Measurements from ENCODE around the gene SLC7A9.

DNA sequence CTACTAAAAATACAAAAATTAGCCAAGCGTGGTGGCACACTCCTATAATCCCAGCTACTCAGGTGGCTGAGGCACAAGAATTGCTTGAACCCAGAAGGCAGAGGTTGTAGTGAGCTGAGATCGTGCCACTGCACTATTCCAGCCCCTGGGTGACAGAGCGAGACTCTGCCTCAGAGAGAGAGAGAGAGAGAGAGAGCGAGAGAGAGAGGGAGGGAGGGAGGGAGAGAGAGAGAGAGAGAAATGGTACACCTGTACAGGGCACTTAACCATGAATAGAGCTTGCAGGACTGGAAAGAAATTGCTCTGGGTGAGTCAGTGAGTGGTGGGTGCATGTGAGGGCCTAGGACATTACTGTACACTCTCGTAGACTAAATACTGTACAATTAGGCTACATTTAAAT lies 40.5 kb upstream of the SLC7A9 start:
- TF ChIP-seq, protein P1, sequence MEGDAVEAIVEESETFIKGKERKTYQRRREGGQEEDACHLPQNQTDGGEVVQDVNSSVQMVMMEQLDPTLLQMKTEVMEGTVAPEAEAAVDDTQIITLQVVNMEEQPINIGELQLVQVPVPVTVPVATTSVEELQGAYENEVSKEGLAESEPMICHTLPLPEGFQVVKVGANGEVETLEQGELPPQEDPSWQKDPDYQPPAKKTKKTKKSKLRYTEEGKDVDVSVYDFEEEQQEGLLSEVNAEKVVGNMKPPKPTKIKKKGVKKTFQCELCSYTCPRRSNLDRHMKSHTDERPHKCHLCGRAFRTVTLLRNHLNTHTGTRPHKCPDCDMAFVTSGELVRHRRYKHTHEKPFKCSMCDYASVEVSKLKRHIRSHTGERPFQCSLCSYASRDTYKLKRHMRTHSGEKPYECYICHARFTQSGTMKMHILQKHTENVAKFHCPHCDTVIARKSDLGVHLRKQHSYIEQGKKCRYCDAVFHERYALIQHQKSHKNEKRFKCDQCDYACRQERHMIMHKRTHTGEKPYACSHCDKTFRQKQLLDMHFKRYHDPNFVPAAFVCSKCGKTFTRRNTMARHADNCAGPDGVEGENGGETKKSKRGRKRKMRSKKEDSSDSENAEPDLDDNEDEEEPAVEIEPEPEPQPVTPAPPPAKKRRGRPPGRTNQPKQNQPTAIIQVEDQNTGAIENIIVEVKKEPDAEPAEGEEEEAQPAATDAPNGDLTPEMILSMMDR (conservative IDR thresholded peaks at IDR 0.05; ENCODE audit: low read depth in 2 of 2) = no peak
- TF ChIP-seq, protein P2, sequence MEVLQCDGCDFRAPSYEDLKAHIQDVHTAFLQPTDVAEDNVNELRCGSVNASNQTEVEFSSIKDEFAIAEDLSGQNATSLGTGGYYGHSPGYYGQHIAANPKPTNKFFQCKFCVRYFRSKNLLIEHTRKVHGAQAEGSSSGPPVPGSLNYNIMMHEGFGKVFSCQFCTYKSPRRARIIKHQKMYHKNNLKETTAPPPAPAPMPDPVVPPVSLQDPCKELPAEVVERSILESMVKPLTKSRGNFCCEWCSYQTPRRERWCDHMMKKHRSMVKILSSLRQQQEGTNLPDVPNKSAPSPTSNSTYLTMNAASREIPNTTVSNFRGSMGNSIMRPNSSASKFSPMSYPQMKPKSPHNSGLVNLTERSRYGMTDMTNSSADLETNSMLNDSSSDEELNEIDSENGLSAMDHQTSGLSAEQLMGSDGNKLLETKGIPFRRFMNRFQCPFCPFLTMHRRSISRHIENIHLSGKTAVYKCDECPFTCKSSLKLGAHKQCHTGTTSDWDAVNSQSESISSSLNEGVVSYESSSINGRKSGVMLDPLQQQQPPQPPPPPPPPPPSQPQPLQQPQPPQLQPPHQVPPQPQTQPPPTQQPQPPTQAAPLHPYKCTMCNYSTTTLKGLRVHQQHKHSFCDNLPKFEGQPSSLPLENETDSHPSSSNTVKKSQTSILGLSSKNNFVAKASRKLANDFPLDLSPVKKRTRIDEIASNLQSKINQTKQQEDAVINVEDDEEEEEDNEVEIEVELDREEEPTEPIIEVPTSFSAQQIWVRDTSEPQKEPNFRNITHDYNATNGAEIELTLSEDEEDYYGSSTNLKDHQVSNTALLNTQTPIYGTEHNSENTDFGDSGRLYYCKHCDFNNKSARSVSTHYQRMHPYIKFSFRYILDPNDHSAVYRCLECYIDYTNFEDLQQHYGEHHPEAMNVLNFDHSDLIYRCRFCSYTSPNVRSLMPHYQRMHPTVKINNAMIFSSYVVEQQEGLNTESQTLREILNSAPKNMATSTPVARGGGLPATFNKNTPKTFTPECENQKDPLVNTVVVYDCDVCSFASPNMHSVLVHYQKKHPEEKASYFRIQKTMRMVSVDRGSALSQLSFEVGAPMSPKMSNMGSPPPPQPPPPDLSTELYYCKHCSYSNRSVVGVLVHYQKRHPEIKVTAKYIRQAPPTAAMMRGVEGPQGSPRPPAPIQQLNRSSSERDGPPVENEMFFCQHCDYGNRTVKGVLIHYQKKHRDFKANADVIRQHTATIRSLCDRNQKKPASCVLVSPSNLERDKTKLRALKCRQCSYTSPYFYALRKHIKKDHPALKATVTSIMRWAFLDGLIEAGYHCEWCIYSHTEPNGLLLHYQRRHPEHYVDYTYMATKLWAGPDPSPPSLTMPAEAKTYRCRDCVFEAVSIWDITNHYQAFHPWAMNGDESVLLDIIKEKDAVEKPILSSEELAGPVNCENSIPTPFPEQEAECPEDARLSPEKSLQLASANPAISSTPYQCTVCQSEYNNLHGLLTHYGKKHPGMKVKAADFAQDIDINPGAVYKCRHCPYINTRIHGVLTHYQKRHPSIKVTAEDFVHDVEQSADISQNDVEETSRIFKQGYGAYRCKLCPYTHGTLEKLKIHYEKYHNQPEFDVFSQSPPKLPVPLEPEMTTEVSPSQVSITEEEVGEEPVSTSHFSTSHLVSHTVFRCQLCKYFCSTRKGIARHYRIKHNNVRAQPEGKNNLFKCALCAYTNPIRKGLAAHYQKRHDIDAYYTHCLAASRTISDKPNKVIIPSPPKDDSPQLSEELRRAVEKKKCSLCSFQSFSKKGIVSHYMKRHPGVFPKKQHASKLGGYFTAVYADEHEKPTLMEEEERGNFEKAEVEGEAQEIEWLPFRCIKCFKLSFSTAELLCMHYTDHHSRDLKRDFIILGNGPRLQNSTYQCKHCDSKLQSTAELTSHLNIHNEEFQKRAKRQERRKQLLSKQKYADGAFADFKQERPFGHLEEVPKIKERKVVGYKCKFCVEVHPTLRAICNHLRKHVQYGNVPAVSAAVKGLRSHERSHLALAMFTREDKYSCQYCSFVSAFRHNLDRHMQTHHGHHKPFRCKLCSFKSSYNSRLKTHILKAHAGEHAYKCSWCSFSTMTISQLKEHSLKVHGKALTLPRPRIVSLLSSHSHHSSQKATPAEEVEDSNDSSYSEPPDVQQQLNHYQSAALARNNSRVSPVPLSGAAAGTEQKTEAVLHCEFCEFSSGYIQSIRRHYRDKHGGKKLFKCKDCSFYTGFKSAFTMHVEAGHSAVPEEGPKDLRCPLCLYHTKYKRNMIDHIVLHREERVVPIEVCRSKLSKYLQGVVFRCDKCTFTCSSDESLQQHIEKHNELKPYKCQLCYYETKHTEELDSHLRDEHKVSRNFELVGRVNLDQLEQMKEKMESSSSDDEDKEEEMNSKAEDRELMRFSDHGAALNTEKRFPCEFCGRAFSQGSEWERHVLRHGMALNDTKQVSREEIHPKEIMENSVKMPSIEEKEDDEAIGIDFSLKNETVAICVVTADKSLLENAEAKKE (CRISPR knock-in tag; IDR thresholded peaks at IDR 0.05) = no peak
- TF ChIP-seq EZH2 (IDR thresholded peaks at IDR 0.05; ENCODE audit: low read depth, unreplicated experiment) (no peak), POLR2AphosphoS5 (IDR thresholded peaks at IDR 0.05; ENCODE audit: low read depth) (no peak), EZH2phosphoT487 (IDR thresholded peaks at IDR 0.05; ENCODE audit: unreplicated experiment) (no peak)

Measured in GM23338 (cell line).